ENCODE measurements around the gene SLC37A2. TPM values are rescaled to one million over a fixed set of nuclear protein-coding genes. Genes with fewer than 3 reads are reported as not detected.

Gene SLC37A2
- total and polyA plus RNA-seq, 2 donors (not counting 3 experiments of a cell fraction or from before 2014, with no cell fraction given) = 1.1 to 1.7 TPM

DNA sequence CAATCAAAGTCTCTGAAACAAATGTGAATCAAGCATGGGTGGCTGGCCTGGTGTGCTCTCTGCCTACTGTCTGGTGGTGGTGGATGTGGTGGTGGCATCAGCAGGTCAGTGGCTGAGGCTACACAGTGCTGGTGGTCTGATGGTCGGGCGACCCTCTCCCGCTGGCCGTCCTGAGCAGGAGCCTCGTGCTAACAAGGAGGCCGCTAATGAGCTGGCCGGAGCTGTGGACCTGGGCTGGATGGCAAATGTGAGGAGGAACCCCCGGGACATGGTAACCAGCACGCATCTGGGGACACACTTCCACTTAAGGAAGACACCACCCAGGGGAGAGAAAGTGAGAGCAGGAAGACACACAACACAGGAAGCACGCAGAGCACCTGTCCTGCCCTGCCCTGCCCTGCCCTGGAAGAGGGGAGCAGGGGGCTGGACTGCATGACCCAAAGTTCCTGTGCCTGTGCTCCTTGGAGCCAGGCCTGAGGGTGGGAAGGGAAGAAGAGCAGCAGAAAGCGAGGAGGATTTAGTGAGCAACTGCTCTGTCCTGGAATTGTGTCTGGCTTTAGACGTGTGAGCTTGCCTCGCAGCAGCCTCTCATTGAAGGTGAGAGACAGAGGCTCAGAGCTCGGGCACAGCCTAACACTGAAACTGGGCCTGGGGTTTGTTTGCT is 23.7 kb downstream of the SLC37A2 start:
- FAIRE-seq = no peak
- ChIA-PET CTCF (interaction anchor here (1.0 to 1.4 kb wide), 2 partner anchors 8 to 56 kb away, joined by 3 to 5 read pairs; no protein-coding TSS in a partner anchor), POLR2A (no interaction called here)
- Histone ChIP-seq H3K36me3 (ENCODE audit: control insufficient read depth in 2 of 2, extremely low read depth in 1 of 2, insufficient read depth in 2 of 2, low read length in 2 of 2) (no peaks in the 10 kb centered on the region), H3K27ac (ENCODE audit: insufficient read depth, low read depth, low read length) (no peak overlapping the region), H3K4me2 (ENCODE audit: insufficient read depth, low read length) (no peak overlapping the region), H3K4me3 (replicated peaks in 1 of 3; ENCODE audit: insufficient read depth in 1 of 3, low read depth in 1 of 3, low read length in 3 of 3) (no peak overlapping the region), H2AFZ (ENCODE audit: low read depth, low read length) (no peak overlapping the region), H3K27me3 (ENCODE audit: control insufficient read depth in 2 of 2, insufficient read depth in 2 of 2, low read length in 2 of 2) (no peaks in the 10 kb centered on the region), H3K9me1 (replicated peaks; ENCODE audit: control insufficient read depth, extremely low read depth, insufficient read depth, low read length) (no peaks in the 10 kb centered on the region), H3K79me2 (ENCODE audit: control insufficient read depth, insufficient read depth, low read length) (no peaks in the 10 kb centered on the region), H3K4me1 (ENCODE audit: control insufficient read depth, extremely low read depth, insufficient read depth, low read length) (peaks cover 21% of the 10 kb centered on the region), H3K9me3 (replicated peaks; ENCODE audit: control insufficient read depth, insufficient read depth, low read length) (no peaks in the 10 kb centered on the region), H4K20me1 (replicated peaks; ENCODE audit: control insufficient read depth, extremely low read depth, insufficient read depth, low read length) (no peaks in the 10 kb centered on the region), H3K9ac (replicated peaks; ENCODE audit: extremely low read depth, insufficient read depth, low read length) (no peak overlapping the region)
- dilution Hi-C loops (cut with MboI; ENCODE audit: extremely low pct_ligation_motif_present, low sequenced_read_pairs) = no loop called here
- no peak for DNase-seq (ENCODE audit: low read depth, low spot score)
- TF ChIP-seq POLR2AphosphoS5 (IDR thresholded peaks at IDR 0.05; ENCODE audit: insufficient read depth, low read depth, low read length) = no peak
- no peak for TF ChIP-seq POLR2A (IDR thresholded peaks at IDR 0.05; ENCODE audit: low read depth, low read length)
- TF ChIP-seq GATA2 (IDR thresholded peaks at IDR 0.05; ENCODE audit: insufficient read depth, insufficient read length, low read depth, low read length) = no peak
- BruUV-seq (replicated peaks) = no TSS peak
- intact Hi-C loops (cut with micrococcal nuclease) = no loop called here

DNA sequence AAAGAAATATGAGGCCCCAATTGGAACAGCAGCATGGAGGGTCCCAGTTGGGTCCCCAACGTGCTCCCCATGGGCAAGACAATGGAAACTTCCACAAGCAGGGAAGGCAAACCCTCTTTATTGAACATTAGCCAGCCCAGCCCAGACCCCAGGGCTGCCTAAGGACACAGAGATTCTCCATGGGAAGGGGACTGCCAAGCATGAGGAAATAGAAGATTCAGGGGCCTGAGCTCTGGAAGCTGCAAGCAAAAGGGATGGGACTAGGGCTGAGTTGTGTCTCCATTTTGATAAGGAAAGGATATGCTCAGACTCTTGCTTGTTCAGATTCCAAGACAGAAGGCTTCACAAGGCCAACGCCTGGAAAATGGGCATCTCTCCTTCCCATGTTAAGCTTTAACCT is 25.0 kb downstream of the SLC37A2 start:
- Histone ChIP-seq H3K4me2 (ENCODE audit: insufficient read depth, low read length) (no peak overlapping the region), H2AFZ (ENCODE audit: low read depth, low read length) (no peak overlapping the region), H3K4me3 (replicated peaks in 1 of 3; ENCODE audit: insufficient read depth in 1 of 3, low read depth in 1 of 3, low read length in 3 of 3) (no peak overlapping the region), H3K27ac (ENCODE audit: insufficient read depth, low read depth, low read length) (no peak overlapping the region), H3K4me1 (ENCODE audit: control insufficient read depth, extremely low read depth, insufficient read depth, low read length) (peaks cover 17% of the 10 kb centered on the region), H3K9me3 (replicated peaks; ENCODE audit: control insufficient read depth, insufficient read depth, low read length) (no peaks in the 10 kb centered on the region), H3K9me1 (replicated peaks; ENCODE audit: control insufficient read depth, extremely low read depth, insufficient read depth, low read length) (no peaks in the 10 kb centered on the region), H4K20me1 (replicated peaks; ENCODE audit: control insufficient read depth, extremely low read depth, insufficient read depth, low read length) (no peaks in the 10 kb centered on the region), H3K9ac (replicated peaks; ENCODE audit: extremely low read depth, insufficient read depth, low read length) (no peak overlapping the region), H3K79me2 (ENCODE audit: control insufficient read depth, insufficient read depth, low read length) (no peaks in the 10 kb centered on the region), H3K36me3 (ENCODE audit: control insufficient read depth in 2 of 2, extremely low read depth in 1 of 2, insufficient read depth in 2 of 2, low read length in 2 of 2) (no peaks in the 10 kb centered on the region), H3K27me3 (ENCODE audit: control insufficient read depth in 2 of 2, insufficient read depth in 2 of 2, low read length in 2 of 2) (no peaks in the 10 kb centered on the region)
- intact Hi-C loops (cut with micrococcal nuclease) = no loop called here
- ChIA-PET POLR2A (interaction anchor here (0.5 kb wide), 1 partner anchor 331 kb away, joined by 6 read pairs; no protein-coding TSS in a partner anchor), CTCF (interaction anchor here (0.7 to 6.1 kb wide), 5 partner anchors 8 to 317 kb away, joined by 3 to 141 read pairs (median 5); no protein-coding TSS in a partner anchor)
- no TSS peak for BruUV-seq (replicated peaks)
- FAIRE-seq (no peak), DNase-seq (ENCODE audit: low read depth, low spot score) (no peak)
- dilution Hi-C loops (cut with MboI; ENCODE audit: extremely low pct_ligation_motif_present, low sequenced_read_pairs) = no loop called here
- TF ChIP-seq GATA2 (IDR thresholded peaks at IDR 0.05; ENCODE audit: insufficient read depth, insufficient read length, low read depth, low read length) (no peak), JUN (IDR thresholded peaks at IDR 0.05; ENCODE audit: borderline replicate concordance, insufficient read depth, insufficient read length, low read depth) (no peak), POLR2A (IDR thresholded peaks at IDR 0.05; ENCODE audit: low read depth, low read length) (no peak), EZH2 (IDR thresholded peaks at IDR 0.05; ENCODE audit: borderline replicate concordance, low read depth, low read length, severe bottlenecking) (no peak), MYC (IDR thresholded peaks at IDR 0.05; ENCODE audit: low read depth, low read length) (no peak)
- TF ChIP-seq, protein P1, sequence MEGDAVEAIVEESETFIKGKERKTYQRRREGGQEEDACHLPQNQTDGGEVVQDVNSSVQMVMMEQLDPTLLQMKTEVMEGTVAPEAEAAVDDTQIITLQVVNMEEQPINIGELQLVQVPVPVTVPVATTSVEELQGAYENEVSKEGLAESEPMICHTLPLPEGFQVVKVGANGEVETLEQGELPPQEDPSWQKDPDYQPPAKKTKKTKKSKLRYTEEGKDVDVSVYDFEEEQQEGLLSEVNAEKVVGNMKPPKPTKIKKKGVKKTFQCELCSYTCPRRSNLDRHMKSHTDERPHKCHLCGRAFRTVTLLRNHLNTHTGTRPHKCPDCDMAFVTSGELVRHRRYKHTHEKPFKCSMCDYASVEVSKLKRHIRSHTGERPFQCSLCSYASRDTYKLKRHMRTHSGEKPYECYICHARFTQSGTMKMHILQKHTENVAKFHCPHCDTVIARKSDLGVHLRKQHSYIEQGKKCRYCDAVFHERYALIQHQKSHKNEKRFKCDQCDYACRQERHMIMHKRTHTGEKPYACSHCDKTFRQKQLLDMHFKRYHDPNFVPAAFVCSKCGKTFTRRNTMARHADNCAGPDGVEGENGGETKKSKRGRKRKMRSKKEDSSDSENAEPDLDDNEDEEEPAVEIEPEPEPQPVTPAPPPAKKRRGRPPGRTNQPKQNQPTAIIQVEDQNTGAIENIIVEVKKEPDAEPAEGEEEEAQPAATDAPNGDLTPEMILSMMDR (IDR thresholded peaks at IDR 0.05; ENCODE audit: extremely low read depth in 1 of 2, insufficient read depth in 1 of 2, low read depth in 1 of 2, low read length in 2 of 2) = no peak

Measured in endothelial cell of umbilical vein (primary cell).